AG04449 (cell line): ENCODE measurements around the gene ARHGEF40.
A peak's percentile ranks its signal among the peaks of the same experiment; 100 is the strongest.

ENCODE experiments used
- CTCF ChIA-PET: fragments of 350-600 bp; formaldehyde crosslinking; extraction: SDS; loops from one replicate; lab custom pipeline; 2021; ENCODE audit warnings: antibody characterized with exemption; lab: Yijun Ruan, JAX
- POLR2A ChIA-PET: fragments of 400-600, 350-600 bp; formaldehyde crosslinking; extraction: SDS; loops from one replicate; lab custom pipeline; 2020; ENCODE audit warnings: antibody characterized with exemption, inconsistent platforms; lab: Yijun Ruan, JAX
- DNase-seq: peaks from one replicate; pipeline ENCODE4 v3.0.0-alpha.2; 2010; ENCODE audit warnings: low read depth, low spot score
- H3K4me3 ChIP-seq: 2 replicates; pipeline ENCODE4 v1.5.1; 2011; ENCODE audit warnings: low read depth, mild to moderate bottlenecking, control low read depth, low read length
- TF ChIP-seq, protein P1 (sequence below): IDR thresholded peaks from one replicate; pipeline ENCODE4 v1.5.1; 2011; ENCODE audit warnings: mild to moderate bottlenecking, moderate library complexity, low read length, control low read depth, inconsistent platforms; ENCODE audit not compliant: insufficient read depth; ENCODE audit errors: missing control alignments

ARHGEF40 gene

DNA sequence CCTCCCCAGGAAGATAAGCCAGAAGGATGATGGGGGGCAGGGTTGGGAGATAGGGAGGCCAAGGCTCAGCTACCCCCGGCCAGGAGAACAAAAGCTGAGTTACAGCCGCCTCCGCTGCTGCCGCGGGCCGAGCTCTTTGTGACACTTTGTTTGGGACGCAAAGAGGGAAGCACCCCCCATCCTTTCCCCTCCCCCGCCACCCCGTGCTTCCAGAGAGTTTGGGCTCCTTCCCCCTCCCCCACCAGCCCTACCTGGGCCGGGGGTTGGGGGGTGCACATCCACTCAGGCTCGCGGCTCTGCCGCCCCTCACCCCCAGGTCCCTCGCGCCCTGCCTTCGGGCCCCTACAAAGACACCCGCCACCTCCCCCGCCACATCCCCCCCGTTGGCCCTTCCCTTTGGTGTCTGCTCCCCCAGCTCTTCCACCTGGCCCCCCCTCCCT lies 27.6 kb downstream of the ARHGEF40 start:
- POLR2A ChIA-PET = interaction anchor here (1.2 to 1.6 kb wide), 2 partner anchors 14 to 27 kb away, joined by 4 to 6 read pairs; partner anchors contain the start of gene ARHGEF40
- no peak for DNase-seq
- TF ChIP-seq, protein P1, sequence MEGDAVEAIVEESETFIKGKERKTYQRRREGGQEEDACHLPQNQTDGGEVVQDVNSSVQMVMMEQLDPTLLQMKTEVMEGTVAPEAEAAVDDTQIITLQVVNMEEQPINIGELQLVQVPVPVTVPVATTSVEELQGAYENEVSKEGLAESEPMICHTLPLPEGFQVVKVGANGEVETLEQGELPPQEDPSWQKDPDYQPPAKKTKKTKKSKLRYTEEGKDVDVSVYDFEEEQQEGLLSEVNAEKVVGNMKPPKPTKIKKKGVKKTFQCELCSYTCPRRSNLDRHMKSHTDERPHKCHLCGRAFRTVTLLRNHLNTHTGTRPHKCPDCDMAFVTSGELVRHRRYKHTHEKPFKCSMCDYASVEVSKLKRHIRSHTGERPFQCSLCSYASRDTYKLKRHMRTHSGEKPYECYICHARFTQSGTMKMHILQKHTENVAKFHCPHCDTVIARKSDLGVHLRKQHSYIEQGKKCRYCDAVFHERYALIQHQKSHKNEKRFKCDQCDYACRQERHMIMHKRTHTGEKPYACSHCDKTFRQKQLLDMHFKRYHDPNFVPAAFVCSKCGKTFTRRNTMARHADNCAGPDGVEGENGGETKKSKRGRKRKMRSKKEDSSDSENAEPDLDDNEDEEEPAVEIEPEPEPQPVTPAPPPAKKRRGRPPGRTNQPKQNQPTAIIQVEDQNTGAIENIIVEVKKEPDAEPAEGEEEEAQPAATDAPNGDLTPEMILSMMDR = no peak
- CTCF ChIA-PET = interaction anchor here (1.5 to 7.8 kb wide), 9 partner anchors 8 to 127 kb away, joined by 5 to 325 read pairs (median 18); partner anchors contain the start of genes ARHGEF40 and TMEM253
- H3K4me3 ChIP-seq = peak overlapping the region; percentile 36

DNA sequence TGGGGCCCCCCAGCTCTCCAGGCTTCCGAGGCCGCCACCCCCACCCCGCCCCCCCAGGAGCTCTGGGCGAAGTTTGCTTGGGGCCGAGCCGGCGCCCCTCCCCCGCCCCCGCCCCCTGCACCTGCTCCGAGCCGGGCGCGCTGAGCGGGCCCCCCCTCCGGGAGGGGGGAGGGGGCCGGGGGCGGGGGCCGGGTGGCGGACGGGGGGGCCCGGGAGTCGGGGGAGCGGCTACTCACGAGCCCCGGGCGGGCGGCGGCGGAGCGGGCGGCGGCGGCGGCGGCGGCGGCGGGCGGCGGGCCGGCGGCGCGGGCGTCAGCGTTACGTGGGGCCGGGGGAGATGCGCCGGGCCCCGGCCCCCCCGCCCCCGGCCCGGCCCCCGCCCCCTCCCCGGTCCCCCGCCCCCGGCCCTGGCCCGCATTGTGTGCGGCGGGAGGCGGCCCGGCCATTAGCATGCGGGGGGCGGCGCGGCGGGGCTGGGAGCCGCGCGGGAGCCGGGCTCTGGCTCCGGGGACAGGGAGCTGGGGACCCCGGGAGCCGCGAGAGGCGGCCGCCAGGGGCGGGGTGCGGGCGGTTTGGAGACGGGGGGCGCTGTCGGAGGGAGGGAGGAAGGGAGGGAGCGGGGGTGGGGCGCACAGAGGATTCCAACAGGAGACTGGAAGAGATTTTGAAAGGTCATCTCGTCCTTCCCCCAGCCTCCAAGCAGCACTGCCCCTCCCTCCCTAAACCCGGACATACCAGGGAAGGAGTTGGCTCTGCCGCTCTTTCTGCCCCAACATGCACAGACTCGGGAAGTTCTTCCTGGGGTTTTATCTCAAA lies 28.2 kb downstream of the ARHGEF40 start, which contains the start of gene ZNF219:
TSS of gene ZNF219 (minus strand) at position 580 of the 816 bp plus-strand sequence. CDS start 5,064 bp downstream, outside the sequence.
- ChIA-PET POLR2A (interaction anchor here (1.2 to 1.6 kb wide), 2 partner anchors 14 to 27 kb away, joined by 4 to 6 read pairs; partner anchors contain the start of gene ARHGEF40), CTCF (interaction anchor here (0.6 to 7.8 kb wide), 8 partner anchors 7 to 127 kb away, joined by 3 to 325 read pairs (median 91); partner anchors contain the start of genes ARHGEF40 and TMEM253)
- TF ChIP-seq, protein P1 = no peak
- no peak for DNase-seq
- peak within 1 kb of the TSS; percentile 69 for H3K4me3 ChIP-seq

DNA sequence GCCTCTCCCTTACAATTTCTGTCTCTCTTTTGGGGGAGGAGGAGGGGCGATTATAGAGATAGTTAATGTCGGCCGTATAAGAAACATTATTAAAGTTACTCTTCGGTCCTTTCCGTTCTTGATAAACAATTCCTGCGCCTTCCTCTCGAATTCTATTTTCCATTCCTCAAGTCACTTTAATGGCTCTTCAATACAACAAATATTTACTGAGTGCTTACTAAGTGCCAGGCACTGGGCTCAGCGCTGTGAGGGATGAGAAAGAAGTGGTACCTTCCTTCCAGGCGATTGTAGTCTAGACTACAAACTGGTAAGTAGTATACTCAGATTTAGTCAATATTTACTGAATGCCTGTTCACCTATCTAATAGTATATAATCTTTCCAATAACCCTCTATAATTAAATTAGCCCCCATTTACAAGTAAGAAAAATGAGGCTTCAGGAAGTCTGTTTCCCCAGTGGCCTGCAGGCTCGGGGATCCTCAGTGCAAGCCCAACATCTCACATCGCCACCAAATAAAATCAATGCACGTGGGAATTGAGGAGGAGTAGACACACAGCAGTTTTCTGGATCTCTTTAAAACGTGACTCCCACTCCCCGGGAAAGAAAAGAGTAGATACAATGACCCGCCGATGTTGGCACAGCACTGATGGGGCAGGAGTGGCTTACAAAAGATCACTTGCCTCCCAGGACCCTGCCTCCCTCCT lies 28.9 kb downstream of the ARHGEF40 start:
- DNase-seq = no peak
- TF ChIP-seq, protein P1 = no peak
- H3K4me3 ChIP-seq = peak overlapping the region; percentile 69
- CTCF ChIA-PET = interaction anchor here (0.6 to 14.2 kb wide), 10 partner anchors 7 to 128 kb away, joined by 3 to 684 read pairs (median 79); partner anchors contain the start of genes ARHGEF40 and TMEM253
- POLR2A ChIA-PET = no interaction called here

DNA sequence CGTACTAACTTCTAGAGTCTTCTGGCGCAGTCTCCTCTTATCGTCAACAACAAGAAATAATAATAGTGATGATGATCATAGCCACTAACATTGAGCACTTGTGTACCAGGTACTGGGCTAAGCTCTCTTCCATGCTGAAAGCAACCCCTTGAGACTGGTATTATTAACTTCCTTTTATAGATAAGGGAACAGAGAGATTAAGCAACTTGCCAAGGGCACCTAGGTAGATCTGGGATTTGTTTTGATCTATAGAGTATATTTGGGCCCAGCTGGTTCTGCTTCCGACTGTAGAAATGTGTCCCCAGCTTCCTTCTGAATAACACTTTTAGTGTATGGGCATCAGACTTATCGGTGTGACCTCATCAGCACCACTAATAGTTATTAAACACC lies 29.5 kb downstream of the ARHGEF40 start:
- H3K4me3 ChIP-seq = peak overlapping the region; percentile 69; the same call in 1 of the 2 replicates
- ChIA-PET POLR2A (no interaction called here), CTCF (interaction anchor here (1.1 to 14.2 kb wide), 6 partner anchors 5 to 108 kb away, joined by 3 to 684 read pairs (median 211); partner anchors contain the start of genes ARHGEF40 and ZNF219)
- no peak for DNase-seq
- TF ChIP-seq, protein P1 = no peak

DNA sequence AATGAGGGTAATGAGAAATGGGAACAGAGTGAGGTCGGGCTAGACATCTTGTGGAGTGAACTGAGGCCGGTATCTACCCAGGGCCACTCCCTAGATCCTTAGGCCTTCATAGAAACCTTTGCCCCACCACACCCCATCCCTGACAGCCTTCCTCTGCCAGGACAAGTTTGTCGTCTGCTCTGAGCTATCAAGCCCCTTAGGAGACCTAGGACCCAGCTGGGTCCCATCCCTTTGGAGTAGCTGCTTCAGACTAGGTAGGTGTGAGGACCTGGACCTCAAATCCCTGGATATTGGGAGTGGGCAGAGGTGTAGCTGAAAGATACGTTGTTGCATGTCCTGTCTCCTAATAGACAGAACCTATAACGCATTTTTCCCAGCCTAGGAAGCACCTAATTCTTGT lies 30.8 kb downstream of the ARHGEF40 start, which contains the start of gene TMEM253:
TSS of gene TMEM253 (plus strand) at position 136 of the 400 bp plus-strand sequence. CDS start 278 bp downstream, outside the sequence.
- TF ChIP-seq, protein P1 = no peak
- no peak for DNase-seq
- ChIA-PET CTCF (interaction anchor here (1.0 to 14.2 kb wide), 10 partner anchors 6 to 410 kb away, joined by 3 to 684 read pairs (median 46); partner anchors contain the start of genes ARHGEF40, METTL17 and ZNF219), POLR2A (interaction anchor here (1.5 kb wide), 1 partner anchor 30 kb away, joined by 15 read pairs; the partner anchor contains the start of gene ARHGEF40)
- H3K4me3 ChIP-seq = no peak within 1 kb of the TSS
